ENCODE data around the gene PLEK2.
A peak's percentile ranks its signal among the peaks of the same experiment; 100 is the strongest.

The PLEK2 gene

DNA sequence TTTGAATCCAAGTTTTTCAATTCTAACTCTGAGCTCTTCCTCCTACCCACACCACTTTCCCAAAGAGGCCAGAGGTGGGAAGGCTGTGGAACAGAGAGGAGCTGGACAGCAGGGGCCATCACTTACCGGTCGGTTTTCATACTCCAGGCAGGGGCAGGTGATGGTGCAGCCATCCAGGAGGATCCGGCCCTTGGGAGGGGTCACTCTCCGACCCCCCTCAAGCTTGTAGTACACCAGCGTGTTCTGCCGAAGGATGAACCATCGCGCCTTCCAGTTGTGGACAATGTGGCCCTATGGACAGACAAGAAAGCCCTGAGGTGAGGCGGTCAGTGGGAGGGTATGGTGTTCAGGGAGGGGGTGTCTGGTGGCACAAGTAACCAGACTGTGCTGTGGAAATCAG lies 14.4 kb downstream of the PLEK2 start:
- no peak for DNase-seq (ENCODE audit: low spot score)

DNA sequence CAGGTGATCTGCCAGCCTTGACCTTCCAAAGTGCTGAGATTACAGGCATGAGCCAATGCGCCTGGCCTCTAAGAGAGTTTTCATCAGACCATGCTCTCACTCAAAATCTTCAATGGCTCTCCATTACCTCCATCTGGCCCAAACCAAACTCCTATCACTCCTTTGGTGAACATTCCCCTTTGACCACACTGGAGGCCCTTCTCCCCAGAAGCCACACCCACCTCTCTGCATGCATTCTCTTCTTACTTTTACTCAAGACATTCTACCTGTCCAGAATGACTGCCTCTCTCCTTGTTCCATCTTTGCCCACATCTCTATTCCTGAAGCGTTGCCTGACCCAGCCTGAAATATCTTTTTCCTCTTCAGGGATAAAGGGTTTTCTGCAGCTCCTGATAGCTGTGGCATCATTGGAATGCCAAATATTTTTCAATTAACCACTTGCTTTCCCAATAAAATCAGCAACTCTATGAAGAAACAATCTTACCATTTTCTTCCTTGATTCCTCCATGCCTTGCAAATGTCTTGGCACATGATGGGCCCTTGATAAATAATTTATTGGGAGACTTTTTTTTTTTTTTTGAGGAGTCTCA lies 15.5 kb downstream of the PLEK2 start:
- DNase-seq (ENCODE audit: low spot score): peak; percentile 59

DNA sequence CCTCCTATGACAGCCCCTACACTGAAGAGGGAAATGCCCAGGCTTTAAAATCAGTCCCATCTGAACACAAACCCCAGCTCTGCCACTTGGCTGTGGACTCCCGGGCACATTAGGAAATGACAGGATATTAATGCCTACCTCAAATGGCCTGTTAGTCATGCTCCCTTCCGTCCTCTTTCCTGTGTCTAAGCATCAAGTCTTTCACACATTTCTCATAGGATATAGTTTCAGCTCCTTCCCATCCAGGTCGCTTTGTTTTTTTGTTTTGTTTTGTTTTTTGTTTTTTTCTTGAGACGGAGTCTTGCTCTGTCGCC lies 16.1 kb downstream of the PLEK2 start:
- no peak for DNase-seq (ENCODE audit: low spot score)

DNA sequence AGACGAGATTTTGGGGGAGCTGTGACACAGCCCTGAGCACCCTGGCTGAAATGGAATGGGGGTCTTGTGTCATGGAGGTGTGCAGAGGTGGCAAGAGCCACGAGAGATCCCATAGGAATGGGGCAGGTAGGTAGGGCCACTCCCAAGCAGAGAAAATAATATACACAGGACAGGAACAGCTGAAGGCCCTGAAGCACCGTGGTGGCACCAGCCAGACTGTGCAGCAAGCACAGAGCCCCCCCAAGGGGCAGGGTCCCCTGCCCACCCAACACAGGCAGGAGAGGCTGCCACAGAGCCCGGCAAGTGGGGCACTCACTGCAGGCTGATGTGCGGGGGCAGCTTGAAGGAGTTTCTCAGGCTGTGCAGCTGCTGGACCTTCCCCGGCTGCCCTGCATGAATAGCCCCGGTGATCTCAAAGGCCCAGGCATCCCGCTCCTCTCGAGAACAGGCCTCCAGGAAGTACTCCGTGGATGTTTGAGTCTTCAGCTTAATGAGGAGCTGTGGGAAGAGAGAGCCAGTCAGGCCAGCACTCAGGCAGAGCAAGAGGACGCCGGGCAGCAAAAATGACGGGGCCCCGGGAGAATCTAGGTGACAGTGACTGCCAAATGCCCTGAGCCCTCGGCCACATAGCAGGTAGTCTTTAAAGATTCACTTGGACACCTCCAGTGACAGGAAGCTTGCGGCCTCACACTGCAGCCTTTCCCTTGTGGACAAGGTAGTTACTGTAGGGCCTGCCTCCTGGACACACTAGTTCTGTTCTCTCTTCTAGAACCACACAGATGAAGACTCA lies 16.7 kb downstream of the PLEK2 start:
- DNase-seq (ENCODE audit: low spot score): no peak

DNA sequence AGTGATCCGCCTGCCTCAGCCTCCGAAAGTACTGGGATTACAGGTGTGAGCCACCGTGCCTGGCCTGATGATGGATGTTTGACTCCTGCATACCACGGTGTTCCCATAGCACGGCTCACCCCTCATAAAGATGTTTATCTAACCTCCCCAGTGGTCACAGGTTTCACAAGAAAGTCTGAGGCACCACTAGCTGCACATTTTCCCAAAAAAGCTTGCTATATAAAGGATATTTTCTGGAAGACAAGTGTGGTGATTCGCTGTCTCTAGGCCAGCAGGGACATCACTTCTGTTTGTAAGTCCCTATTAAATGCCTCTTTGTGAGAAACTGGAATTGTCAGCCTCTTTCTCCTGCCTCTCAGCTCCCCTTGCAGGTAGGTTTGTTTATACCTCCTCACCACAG lies 18.3 kb downstream of the PLEK2 start:
- DNase-seq (ENCODE audit: low spot score): no peak

DNA sequence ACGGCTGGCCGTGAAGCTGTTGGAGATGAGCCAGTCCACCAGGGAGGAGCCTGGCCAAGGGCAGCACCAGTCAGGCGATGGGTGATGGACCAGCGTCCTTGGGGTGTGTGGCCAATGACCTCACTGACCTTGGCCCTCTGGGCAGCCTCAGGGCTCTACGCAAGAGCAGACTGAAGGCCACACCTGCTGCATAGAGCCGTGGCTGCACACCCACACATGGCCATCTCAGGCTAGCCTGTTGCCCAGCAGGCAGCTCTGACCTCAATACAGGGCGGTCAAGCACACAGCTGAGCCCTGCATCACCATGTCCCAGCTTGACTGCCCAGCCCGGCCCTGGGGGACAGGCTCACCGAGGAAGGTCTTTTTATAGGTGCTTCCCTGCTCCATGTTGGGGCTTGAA lies 19.2 kb downstream of the PLEK2 start:
- DNase-seq (ENCODE audit: low spot score): no peak

DNA sequence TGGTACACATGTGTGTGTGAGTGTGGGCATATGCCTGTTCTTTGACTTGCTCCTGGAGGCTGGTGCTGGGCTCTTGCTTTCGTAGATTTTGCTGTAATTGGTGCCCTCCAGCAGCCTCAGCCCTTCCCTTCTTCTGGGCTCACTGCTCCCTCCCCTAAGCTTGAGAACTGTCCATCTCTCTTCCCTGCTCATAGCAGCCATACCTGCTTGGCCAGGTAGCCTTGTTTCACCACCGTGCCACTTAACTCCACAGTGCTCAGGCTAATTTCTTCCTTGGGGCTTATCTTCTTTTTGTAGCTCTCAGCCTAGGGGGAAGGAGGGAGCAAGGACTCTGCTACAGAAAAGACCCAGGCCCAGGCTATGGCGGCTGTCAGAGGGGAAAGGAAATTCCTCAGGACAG lies 19.8 kb downstream of the PLEK2 start:
- no peak for DNase-seq (ENCODE audit: low spot score)

DNA sequence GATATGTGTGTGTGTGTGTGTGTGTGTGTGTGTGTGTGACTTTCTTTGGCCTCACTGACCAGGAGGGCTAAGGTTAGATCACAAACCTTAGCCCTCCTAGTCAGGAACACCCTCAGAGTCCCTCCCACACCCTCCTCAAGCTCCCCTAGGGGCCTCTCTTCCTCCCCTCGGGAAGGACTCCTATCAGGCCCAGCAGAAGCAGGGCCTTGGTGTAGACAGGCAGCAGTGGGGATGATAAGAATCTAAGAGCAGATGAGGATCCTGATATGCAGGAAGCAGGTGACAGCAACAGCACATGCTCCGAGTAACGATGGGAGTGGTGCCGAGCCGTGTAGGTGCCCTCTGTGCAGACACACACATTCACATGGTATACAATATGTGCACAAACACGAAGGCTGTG lies 20.7 kb downstream of the PLEK2 start:
- DNase-seq (ENCODE audit: low spot score): no peak

DNA sequence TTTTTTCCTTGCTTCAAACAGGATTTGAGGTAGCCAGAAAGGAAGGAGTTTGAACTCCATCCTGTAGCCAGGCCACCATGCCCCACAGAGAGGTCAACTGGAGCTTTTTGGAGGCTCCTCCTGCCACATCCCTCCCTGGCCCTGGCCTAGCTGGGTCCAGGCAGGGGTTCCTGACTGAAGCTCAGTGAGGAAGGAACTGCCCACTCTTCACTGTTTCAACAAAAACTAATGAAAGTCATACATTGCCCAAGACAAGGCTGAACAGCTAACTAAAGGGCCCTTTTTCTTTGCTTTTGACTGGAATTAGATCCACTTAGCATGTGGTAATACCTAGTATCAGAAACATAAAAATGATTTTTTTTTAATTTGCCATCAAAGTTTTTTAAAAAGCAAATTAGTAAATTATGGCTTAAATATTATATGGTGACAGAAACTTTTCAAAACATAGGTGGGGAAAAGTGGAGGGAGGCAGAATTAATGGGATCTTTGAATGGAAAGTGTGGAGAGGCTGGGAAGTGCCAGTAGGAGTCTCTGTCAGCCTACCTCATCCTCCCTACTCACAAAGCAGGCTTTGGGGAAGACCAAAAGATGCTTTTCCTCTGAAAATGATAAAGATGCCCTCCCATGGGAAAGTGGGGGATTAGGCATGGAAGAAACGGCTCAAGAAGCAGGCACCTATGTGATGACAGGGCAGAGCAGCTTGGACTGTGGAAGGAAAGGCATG lies 22.0 kb downstream of the PLEK2 start:
- DNase-seq (ENCODE audit: low spot score): no peak

DNA sequence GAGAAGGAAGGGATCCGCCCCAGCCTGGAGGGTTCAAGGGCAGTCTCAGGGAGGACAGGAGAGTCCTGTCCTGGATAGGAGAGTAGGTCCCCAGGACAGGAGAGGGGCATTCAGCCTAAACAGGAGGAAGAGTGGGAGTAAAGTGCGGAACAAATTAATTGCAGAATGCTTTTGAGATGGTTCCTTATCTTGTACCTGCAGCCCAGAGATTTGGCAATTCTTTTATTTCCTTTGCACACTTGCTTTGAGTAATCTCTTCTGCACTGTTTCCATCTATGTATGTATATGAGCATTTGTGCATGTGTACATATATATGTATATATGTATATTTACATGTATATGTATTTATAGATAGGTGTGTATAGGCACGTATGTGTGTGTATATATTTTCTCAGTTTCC lies 22.7 kb downstream of the PLEK2 start:
- DNase-seq (ENCODE audit: low spot score): no peak

DNA sequence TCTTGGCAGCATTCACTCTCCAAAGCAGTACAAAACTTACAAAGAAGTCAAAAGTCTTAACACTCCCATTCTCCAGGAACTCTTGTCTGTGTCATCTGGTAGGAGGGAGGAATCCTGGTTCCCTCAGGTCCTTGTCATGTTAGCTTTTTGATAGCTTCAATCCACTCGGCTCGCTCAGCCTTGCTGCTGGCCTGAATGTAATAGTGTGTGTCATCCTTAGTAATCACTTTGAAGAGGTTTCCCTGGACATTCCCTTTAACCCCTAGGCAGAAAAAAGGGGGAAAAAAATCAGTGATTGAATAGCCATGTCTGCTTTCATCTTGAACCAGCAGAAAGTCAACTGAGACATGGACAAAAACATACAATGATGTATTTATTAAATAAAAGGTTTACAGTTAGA lies 24.8 kb downstream of the PLEK2 start:
- no peak for DNase-seq (ENCODE audit: low spot score)

DNA sequence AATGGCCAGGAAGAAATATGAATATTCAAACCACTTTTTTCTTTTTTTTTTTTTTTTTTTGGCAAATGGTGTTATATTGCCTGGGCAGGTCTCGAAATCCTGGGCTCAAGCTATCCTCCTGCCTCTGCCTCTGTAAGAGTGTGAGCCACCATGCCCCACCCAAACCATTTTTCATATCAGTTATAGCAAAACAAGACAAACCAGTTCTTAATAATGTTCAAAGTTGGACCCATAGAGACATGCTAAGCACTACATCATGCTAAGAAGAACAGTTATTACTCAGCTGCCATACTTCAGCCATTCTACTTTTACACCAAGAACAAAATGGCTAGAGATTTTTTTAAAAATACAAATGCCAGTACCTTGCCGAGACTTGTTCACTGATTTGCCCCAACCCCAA lies 26.3 kb downstream of the PLEK2 start:
- DNase-seq (ENCODE audit: low spot score): no peak

DNA sequence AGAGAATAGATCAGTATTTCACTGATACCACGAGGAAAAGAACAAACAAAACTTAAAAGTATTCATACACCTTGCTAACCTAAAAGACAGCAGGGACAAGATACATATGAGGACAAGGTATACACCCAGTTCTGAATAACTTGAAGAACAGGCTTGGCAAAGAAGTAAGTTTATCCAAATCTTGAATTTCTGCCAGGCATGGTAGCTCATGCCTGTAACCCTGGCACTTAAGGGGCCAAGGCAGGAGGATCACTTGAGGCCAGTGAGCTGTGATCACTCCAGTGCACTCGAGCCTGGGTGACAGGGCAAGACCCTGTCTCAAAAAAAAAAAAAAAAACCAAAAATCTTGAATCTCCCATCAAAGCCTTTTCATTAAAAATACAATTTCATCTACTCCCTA lies 26.8 kb downstream of the PLEK2 start:
- DNase-seq (ENCODE audit: low spot score): no peak

DNA sequence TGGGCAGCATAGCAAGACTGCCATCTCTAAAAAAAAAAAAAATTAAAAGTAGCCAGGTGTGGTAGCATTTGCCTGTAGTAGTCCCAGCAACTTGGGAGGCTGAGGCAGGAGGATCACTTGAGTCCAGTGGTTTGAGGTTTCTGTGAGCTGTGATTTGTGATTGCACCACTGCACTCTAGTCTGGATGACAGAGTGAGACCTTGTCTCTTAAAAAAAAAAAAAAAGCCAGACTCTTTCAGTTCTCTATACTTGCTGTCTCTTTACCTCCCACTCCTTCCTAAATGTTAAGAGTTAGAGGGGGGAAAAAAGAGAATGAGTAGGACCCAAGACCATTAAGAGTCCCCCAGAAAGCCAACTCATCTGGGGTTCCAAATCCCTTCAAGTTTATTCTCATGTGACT lies 34.0 kb downstream of the PLEK2 start:
- no peak for DNase-seq (ENCODE audit: low spot score)

DNA sequence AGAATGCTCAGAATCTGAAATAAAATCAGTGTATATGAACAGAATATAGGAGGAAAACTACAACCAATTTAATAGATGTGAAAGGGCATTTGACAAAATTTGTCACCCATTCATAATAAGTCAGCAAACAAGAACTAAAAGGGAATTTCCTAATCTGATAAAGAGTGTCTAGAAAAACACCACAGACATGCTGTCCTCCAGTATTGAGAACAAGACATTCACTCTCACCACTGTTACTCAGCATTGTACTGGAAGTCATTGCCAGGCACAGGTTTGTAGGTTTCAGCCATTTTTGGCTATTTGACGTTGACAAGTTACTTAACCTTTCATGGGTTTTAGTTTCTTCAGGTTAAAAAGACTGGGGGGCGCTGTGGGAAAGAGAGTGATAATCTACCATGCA lies 38.6 kb downstream of the PLEK2 start:
- no peak for DNase-seq (ENCODE audit: low spot score)

DNA sequence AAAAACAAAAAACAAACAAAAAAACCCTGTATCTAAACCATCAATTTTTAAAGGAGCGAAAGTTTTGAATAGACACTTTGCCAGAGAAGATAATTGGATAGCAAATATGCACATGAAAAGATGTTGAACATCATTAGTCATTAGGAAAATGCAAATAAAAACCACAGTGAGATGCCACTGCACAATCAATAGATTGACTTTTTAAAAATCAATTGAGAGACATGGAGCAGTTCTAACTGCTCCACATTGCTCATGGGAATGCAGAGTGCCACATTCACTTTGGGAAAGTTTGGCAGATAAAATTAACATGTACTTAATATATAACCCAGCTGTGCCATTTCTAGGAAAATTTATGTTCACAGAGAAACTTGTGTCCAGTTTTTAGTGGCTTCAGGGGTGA lies 39.1 kb downstream of the PLEK2 start:
- DNase-seq (ENCODE audit: low spot score): no peak

DNA sequence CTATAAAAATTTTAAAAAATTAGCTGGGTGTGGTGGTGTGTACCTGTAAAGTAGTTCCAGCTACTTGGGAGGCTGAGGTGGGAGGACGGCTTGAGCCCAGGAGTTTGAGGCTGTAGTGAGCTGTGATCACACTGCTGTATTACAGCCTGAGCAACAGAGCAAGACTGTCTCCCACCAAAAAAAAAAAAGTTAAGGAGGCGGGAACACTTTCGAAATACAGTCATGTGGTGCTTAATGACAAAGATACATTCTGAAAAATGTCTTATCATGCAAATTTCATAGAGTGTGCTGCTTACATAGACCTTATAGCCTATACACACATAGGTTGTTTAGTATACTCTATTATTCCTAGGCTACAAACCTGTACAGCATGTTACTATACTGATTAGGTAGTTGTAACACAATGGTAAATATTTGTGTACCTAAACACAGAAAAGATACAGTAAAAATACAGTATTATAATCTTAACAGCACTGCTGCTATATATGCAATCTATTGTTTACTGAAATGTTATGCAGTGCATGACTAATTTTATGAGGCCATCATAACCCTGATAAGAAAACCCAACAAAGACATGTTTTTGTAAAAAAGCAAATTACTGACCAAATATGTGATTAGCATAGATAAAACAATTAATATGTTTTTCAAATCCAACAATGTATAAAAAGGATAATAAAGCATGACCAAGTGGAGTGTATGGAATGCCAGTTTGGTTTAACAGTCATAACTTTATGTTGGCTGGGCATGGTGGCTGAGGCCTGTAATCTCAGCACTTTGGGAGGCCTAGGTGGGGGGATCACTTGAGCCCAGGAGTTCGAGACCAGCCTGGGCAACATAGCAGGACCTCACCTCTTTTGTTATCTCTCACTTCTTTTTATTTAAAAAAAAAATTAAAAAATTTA lies 40.5 kb downstream of the PLEK2 start:
- DNase-seq (ENCODE audit: low spot score): no peak

DNA sequence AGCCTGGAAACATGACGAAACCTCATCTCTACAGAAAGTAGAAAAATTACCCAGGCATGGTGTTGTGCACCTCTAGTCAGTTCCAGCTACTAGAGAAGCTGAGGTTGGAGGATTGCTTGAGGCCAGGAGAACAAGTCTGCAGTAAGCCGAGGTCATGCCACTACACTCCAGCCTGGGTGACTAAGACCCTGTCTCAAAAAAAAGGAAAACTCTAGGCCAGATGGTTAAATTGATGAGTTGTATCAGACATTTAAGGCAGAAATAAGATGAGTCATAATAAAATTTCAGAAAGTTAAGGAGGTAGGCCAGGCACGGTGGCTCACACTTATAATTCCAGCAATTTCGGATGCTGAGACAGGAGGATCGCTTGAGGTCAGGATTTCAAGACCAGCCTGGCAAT lies 41.1 kb downstream of the PLEK2 start:
- no peak for DNase-seq (ENCODE audit: low spot score)

DNA sequence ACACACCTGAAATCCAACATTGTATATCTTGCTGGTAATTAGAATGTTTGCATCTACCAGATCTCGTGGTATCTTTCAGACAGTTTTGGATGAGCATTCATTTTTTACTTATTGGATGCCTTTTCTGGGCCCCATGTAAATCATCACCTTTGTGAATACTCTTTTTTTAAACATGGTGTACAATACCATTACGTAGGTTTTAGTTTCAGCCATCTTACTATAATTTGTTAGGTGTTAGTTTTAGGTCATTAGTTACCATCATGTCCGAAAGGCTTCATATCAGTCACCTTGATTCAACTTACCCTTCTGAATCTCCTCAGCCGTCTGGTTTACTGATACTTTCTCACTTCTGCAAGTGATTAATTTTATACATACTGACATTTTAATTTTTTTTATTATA lies 46.5 kb downstream of the PLEK2 start:
- no peak for DNase-seq (ENCODE audit: low spot score)

DNA sequence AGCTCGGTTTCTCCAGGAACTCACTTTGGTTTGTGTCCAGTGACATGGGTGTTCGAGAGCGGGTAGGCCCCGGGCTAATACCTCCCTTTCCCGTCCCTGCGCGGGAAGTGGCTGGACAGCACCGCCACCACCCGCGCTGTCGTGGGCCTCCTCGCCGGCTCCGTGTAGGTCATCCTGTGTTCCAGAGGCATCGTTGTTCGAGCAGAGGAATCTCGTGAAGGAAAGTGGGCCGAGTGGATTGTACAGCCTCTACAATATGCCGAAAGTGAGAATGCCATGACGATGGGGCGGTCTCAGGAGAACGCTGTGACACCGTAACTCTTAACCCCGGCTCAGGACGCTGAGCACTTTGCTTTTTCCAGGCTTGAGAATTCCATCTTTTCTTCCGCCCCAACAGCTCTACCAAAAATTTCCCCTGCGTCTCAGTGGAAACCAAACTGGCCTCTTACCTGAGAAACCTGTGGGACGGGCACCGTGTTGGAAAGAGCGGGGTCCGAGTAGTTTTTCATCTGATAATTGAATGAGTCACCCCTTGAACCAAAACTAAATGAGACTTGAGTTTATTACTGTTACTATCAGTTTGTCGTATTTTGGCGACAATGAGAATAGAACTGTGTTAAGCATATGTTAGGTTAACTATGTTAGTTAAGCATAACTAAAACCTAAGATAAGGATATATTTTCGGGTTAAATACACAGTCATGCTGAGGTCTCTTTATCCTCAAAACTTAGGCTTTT lies 51.3 kb downstream of the PLEK2 start:
- no peak for DNase-seq (ENCODE audit: low spot score)

DNA sequence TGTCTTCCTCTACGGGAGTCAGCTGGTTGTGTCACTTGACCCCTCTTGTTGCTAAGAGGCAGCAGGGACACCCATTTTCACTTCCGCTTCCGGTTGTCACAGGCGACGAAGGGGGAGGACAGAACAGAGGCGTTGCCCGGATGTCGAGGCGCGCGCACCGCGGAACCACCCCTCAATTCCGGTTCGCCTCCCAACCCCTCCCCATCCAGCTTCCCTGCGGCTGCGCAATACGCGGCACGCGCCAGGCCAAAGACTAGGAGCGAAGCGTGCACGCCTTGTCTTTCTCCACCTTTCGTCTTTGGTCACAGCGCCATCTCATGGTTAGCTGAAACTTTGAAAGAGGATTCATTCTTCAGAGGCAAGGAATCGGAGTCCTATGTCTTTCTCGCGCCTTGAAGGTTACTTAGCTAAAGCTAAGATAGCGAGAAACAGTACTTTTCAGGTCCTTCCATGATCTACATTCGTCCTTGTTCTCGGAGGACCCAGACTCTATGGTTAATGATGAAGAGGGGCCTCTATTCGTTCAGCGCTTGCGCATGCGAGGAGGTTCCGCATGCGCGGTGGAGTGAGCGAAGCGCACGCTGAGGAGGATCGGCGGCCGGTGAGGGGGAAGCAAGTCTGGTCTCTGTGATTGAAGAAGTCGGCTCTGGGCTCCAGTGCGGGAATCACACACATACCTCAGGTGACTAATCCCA lies 52.0 kb downstream of the PLEK2 start, which contains the start of the genes ATP6V1D and EIF2S1:
ATP6V1D (minus strand) TSS at position 30 of the 695 bp plus-strand sequence. CDS start 106 bp downstream, outside the sequence.
EIF2S1 (plus strand) TSS at position 554 of the 695 bp plus-strand sequence. CDS start 4,440 bp downstream, outside the sequence.
- peak; percentile 99 for DNase-seq (ENCODE audit: low spot score)
